Lung (tissue), 12 donors: ENCODE data around the gene GLMP. TPM values are rescaled to one million over a fixed set of nuclear protein-coding genes. Genes with fewer than 3 reads are reported as not detected.

Experiments used
- ATAC-seq: fragments of 200-7000 bp; cut with Tn5 transposase; one replicate; pipeline ENCODE4 v1.9.1; 2020; ENCODE audit warnings: moderate number of reproducible peaks; ENCODE audit not compliant: insufficient read depth, low FRiP score
- DNase-seq, 3 donors: peaks; one replicate each; pipeline ENCODE4 v3.0.0-alpha.2; 2013 to 2017
- H3K27ac ChIP-seq, 2 donors: one replicate each; pipeline ENCODE4 v1.5.1; 2013; ENCODE audit warnings: mild to moderate bottlenecking in 2 of 2, moderate library complexity in 2 of 2, control low read depth in 1 of 2, inconsistent platforms in 1 of 2, low read depth in 1 of 2, low read length in 1 of 2
- H3K27me3 ChIP-seq, 3 donors: one replicate each; pipeline ENCODE4 v1.5.1; 2013; ENCODE audit warnings: low read length in 2 of 3; ENCODE audit not compliant: control insufficient read depth in 3 of 3, insufficient read depth in 3 of 3
- H3K36me3 ChIP-seq, 4 donors: one replicate each; pipeline ENCODE4 v1.5.1; 2013; ENCODE audit warnings: low read length in 4 of 4, mild to moderate bottlenecking in 1 of 4, moderate library complexity in 1 of 4; ENCODE audit not compliant: control insufficient read depth in 4 of 4, insufficient read depth in 4 of 4
- H3K4me1 ChIP-seq, 5 donors: one replicate each; pipeline ENCODE4 v1.5.1; 2013; ENCODE audit warnings: low read length in 5 of 5, mild to moderate bottlenecking in 2 of 5, moderate library complexity in 1 of 5; ENCODE audit not compliant: control insufficient read depth in 5 of 5, insufficient read depth in 5 of 5
- H3K4me3 ChIP-seq: one replicate; pipeline ENCODE4 v1.5.1; 2013; ENCODE audit warnings: mild to moderate bottlenecking, control low read depth, moderate library complexity
- H3K9ac ChIP-seq, 2 donors: one replicate each; pipeline ENCODE4 v1.5.1; 2013; ENCODE audit warnings: low read length in 2 of 2, control low read depth in 1 of 2; ENCODE audit not compliant: insufficient read depth in 1 of 2
- H3K9me3 ChIP-seq, 4 donors: one replicate each; pipeline ENCODE4 v1.5.1; 2013; ENCODE audit warnings: low read length in 3 of 4, mild to moderate bottlenecking in 1 of 4, moderate library complexity in 1 of 4; ENCODE audit not compliant: control insufficient read depth in 4 of 4, insufficient read depth in 3 of 4
- CTCF ChIP-seq: IDR thresholded peaks from 2 replicates; pipeline ENCODE4 v1.5.1; 2012; ENCODE audit warnings: mild to moderate bottlenecking; ENCODE audit errors: control extremely low read depth, extremely low read depth
- WGBS, 2 donors: extraction: QIAGEN DNeasy Blood & Tissue Kit; methylation state at CpG; one replicate each; pipeline ENCODE4 v1.1.7; 2013; 5-methylcytosine and 5-hydroxymethylcytosine counted together
- polyA plus RNA-seq, 2 donors: library from polyadenylated mRNA; stranded (reverse); fragments of 200-250 nt; gene quantifications; one replicate each; pipeline ENCODE4 v1.2.1, GENCODE V29; 2013
- total RNA-seq, 2 donors: library from RNA; depleted of rRNA in 1 of 2; stranded (reverse); fragments of >200 nt in 1 of 2; gene quantifications; one replicate each; pipeline ENCODE4 v1.2.1, GENCODE V29; 2014 to 2021
- donor health status: control.
- donor health status: control.
- donor health status: Bipolar disorder and iron deficiency.
- donor health status: healthy.
- donor health status: DM: yes; HTN: yes; CAD: no.

Gene GLMP
- total and polyA plus RNA-seq, 4 donors = 30.1 to 75.8 (median 59.6) TPM

DNA sequence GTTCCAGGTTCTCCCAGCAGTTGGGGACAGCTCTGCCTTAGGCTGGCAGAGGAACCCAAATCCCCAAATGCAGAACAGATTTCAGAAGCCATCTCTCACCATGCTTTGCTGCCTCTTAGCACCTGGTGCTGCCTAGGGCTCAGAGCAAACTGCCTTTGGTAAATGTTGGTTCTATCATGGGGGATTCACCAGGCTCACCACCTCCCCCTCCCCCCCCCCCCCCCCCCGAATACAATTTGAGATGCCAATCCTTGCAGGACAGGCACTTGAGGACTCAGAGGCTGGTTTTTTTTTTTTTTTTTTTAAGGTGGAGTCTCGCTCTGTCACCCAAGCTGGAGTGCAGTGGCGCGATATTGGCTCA is 47.2 kb downstream of the GLMP start:
- peaks cover 0 to 1% (median 0%) of the 10 kb centered on the region in 4 donors for H3K9me3 ChIP-seq
- peaks cover 0 to 16% (median 12%) of the 10 kb centered on the region in 3 donors for H3K27me3 ChIP-seq
- DNase-seq (no peak), ATAC-seq (no peak)
- peak overlapping the region in 1 of 2 donors; percentile 5 for H3K27ac ChIP-seq
- no peak overlapping the region for H3K4me3 ChIP-seq
- H3K36me3 ChIP-seq = peaks cover 16 to 41% (median 27%) of the 10 kb centered on the region in 4 donors
- H3K4me1 ChIP-seq = peaks cover 0 to 15% (median 0%) of the 10 kb centered on the region in 5 donors
- no peak for TF ChIP-seq CTCF
- H3K9ac ChIP-seq = no peak overlapping the region
- 65 to 92% methylated on average over 2 to 4 of the region's 4 CpGs for WGBS, 2 donors

GRCh38 chr1:156247460-156248322 is 47.8 kb downstream of the GLMP start, which contains the start of gene PAQR6:
TSS of gene PAQR6 (minus strand) at chr1:156248056. CDS start at chr1:156246731, 1,325 bp downstream.
- peak in 2 of 3 donors; percentile 34 to 49 for DNase-seq
- WGBS, 2 donors = 55 to 80% methylated on average over 16 of the region's 16 CpGs
- ATAC-seq = no peak

GRCh38 chr1:156246781-156247459 is 48.6 kb downstream of the GLMP start:
- Histone ChIP-seq H3K4me3 (no peak overlapping the region), H3K9me3 (peaks cover 0 to 1% (median 0%) of the 10 kb centered on the region in 4 donors), H3K36me3 (peaks cover 2 to 32% (median 15%) of the 10 kb centered on the region in 4 donors), H3K27me3 (peaks cover 0 to 16% (median 12%) of the 10 kb centered on the region in 3 donors), H3K27ac (no peak overlapping the region), H3K9ac (no peak overlapping the region), H3K4me1 (peaks cover 0 to 13% (median 0%) of the 10 kb centered on the region in 5 donors)
- no peak for DNase-seq
- ATAC-seq = no peak
- 60 to 76% methylated on average over 16 of the region's 16 CpGs for WGBS, 2 donors
- TF ChIP-seq CTCF = no peak

More at GRCh38 chr1:156247460-156248322, 47.8 kb downstream of the GLMP start, which contains the start of gene PAQR6:
- no peak for TF ChIP-seq CTCF
- Histone ChIP-seq H3K27me3 (peaks cover 0 to 16% (median 12%) of the 10 kb centered on the region in 3 donors), H3K4me1 (peaks cover 0 to 13% (median 0%) of the 10 kb centered on the region in 5 donors), H3K36me3 (peaks cover 9 to 36% (median 22%) of the 10 kb centered on the region in 4 donors), H3K9me3 (peaks cover 0 to 1% (median 0%) of the 10 kb centered on the region in 4 donors), H3K9ac (no peak within 1 kb of the TSS), H3K27ac (peak within 1 kb of the TSS in 1 of 2 donors; percentile 5), H3K4me3 (no peak within 1 kb of the TSS)
